Fibroblast of peridontal ligament (primary cell): ENCODE results near the gene PCDHGC3.

Experiments used
- DNase-seq: peaks from one replicate; pipeline ENCODE4 v3.0.0-alpha.2; 2010; ENCODE audit errors: extremely low read depth

Gene PCDHGC3

DNA sequence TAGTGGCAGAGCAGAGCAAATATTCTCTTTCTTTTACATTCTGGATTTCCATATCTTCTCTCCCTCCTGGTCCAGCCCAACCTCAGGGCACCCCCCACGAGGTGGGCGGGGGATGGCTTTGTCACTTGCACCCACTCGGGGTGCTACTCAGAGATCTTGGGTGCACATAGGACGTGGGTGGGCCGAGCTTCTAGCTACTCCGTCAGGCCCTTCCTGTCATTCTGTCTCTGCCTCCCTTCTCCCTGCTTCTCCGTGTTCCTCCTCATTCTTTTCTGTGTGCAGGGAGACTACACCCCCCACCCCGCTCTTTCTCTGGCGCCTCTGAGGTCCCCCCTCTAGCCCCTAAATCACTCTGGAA lies 32.7 kb downstream of the PCDHGC3 start:
- DNase-seq: peak; percentile 44

GRCh38 chr5:141508798-141509611 lies 33.2 kb downstream of the PCDHGC3 start:
- peak; percentile 99 for DNase-seq

DNA sequence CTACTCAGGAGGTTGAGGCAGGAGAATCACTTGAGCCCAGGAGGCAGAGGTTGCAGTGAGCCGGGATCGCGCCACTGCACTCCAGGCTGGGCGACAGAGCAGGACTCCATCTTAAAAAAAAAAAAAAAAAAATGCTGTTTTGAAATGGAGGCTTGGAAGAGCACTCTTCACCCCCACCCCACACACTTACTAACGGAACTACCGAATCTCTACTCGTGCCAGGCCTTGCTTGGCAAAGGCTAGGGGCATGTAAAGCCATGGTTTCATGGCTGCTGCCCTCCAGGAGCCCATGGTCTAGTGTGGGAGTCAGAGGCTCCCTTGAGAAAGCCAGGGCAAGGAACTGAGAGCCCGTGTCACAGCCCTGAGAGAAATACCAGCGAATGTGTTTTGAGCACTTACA lies 34.4 kb downstream of the PCDHGC3 start:
- no peak for DNase-seq

- no peak for DNase-seq
These were observed 35.3 kb downstream of the PCDHGC3 start for GRCh38 chr5:141510850-141511601.

DNA sequence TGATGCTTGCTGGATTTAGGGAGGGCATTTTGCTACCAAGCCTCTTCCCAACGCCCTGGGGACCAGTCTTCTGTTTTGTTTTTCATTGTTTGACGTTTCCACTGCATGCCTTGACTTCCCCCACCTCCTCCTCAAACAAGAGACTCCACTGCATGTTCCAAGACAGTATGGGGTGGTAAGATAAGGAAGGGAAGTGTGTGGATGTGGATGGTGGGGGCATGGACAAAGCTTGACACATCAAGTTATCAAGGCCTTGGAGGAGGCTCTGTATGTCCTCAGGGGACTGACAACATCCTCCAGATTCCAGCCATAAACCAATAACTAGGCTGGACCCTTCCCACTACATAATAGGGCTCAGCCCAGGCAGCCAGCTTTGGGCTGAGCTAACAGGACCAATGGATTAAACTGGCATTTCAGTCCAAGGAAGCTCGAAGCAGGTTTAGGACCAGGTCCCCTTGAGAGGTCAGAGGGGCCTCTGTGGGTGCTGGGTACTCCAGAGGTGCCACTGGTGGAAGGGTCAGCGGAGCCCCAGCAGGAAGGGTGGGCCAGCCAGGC lies 36.1 kb downstream of the PCDHGC3 start:
- no peak for DNase-seq

- DNase-seq: peak; percentile 61
These were observed 36.7 kb downstream of the PCDHGC3 start for GRCh38 chr5:141512390-141512910.

- DNase-seq: no peak
These were observed 37.3 kb downstream of the PCDHGC3 start for GRCh38 chr5:141512911-141513626.

DNA sequence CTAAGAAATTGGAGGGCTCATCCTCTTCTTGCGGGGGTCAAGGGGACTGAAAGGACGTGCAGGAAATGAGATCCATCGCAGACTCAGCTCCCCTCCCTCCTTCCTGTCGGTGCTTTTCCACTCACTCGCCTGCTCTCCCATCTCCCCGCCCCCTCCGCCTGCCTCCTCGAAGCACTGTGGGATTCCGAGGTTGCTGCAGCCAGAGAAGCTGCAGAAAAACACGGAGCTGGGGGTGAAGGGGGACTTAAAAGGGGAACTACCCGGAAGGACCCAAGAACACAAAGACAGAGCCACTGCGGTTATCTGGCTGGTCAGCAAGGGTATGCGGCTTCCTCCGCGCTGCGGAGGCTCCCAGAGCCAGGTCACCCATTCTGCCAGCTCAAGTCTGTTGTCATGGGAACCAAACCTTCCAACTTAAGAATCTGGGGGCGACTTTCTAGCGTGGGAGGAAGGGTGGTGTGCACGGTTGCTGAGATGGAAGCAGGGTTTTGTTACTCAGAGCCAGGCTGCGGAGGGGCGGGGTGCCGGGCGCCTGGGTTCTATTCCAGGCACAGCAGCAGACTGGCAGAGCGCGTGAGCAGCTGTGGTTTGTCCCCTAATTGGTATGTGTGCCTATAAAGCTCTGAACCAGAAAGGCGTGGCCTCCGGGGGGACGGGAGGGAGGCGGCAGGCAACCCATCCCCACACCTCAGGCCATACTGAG lies 38.0 kb downstream of the PCDHGC3 start:
- peak; percentile 87 for DNase-seq

- DNase-seq: peak; percentile 64
These were observed 38.8 kb downstream of the PCDHGC3 start for GRCh38 chr5:141514330-141515133.

DNA sequence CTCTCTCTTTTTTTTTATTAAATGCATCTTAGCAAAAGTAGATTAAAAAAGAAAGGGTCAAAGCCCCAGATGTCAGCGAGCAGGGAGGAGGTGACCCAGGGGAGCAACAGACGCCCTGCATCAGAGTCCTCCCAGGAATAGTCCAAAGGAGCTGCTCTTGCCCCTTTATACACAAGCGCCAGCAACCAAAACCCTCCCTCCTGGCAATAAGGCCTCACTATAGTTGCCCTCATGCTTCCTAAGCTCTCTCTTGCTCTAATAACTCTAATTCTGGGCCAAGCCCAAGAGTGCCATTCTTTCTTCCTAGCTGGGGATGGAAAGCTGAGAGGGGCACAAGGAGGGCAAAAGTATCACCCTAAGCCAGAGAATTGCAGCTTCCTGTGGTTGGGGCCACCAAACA lies 39.4 kb downstream of the PCDHGC3 start:
- DNase-seq: no peak

GRCh38 chr5:141515946-141516671 lies 40.3 kb downstream of the PCDHGC3 start:
- no peak for DNase-seq

GRCh38 chr5:141516672-141517025 lies 40.9 kb downstream of the PCDHGC3 start:
- no peak for DNase-seq

- no peak for DNase-seq
These were observed 41.5 kb downstream of the PCDHGC3 start for GRCh38 chr5:141517312-141517711.

GRCh38 chr5:141517880-141518617 lies 42.3 kb downstream of the PCDHGC3 start:
- DNase-seq: peak; percentile 65

- DNase-seq: no peak
These were observed 42.9 kb downstream of the PCDHGC3 start for GRCh38 chr5:141518618-141519015.

GRCh38 chr5:141519605-141520565 lies 44.1 kb downstream of the PCDHGC3 start:
- no peak for DNase-seq

DNA sequence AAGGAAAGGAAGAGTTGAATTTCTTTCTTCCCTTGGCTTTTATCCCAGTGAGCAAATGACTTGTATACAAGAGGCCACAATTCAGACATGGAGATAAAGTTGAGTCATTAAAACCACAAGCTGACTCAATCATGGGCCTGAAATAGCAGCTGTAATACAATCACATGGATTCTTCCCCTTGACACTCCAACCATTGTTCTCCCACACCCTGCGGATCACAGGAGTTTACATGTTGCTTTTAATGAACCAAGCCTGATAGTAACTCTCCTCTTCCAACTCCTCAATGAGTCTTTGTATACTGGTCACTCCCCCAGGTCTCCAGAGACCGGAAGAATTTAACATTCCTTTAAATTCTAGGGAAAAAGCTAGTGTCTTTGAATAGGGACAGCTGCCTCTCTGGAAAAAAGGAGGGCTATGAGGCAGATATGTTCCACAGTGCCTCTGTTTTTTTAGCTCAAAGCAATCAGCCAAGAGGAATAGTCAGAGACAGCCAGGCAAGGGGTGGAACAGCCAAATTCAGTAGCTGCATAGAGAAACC lies 45.5 kb downstream of the PCDHGC3 start:
- DNase-seq: peak; percentile 100

DNA sequence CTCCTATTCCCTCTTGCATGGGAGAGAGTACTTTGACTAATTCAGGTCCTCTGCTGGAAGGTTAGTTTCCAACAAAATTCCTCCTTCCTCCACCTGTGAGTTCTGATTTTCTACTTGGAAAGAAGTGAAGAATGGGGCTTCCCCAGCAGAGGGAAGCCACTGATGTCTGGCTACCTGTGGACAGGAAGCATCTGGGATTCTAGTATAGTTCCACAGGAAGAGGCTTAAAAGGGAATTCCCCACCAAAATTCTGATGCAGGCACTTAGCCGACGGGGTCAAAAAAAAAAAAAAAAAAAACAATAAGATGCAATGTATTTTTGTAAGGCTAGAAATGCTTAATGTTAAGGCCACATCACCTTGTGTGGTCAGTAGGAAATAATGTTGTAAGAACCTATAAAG lies 46.5 kb downstream of the PCDHGC3 start:
- DNase-seq: no peak
